RWPE2 (cell line): ENCODE data around the gene C22orf39.

ENCODE experiments used
- ATAC-seq: fragments of 200-7000 bp; cut with Tn5 transposase; 3 replicates; pipeline ENCODE4 v1.9.1; 2021; ENCODE audit warnings: low read depth
- DNase-seq: peaks from one replicate; pipeline ENCODE4 v3.0.0-alpha.2; 2020; ENCODE audit warnings: low spot score
- H3K27ac ChIP-seq: fragments of 450-650 bp; 2 replicates; pipeline ENCODE4 v1.5.1; 2017; ENCODE audit warnings: mild to moderate bottlenecking; ENCODE audit not compliant: poor library complexity, severe bottlenecking
- H3K27me3 ChIP-seq: fragments of 250-450 bp; sonication (Bioruptor Pico); 2 replicates; pipeline ENCODE4 v1.5.1; 2021; ENCODE audit warnings: mild to moderate bottlenecking, moderate library complexity; ENCODE audit not compliant: insufficient read depth, poor library complexity, severe bottlenecking
- H3K36me3 ChIP-seq: fragments of 250-450 bp; sonication (Bioruptor Pico); 2 replicates; pipeline ENCODE4 v1.5.1; 2020; ENCODE audit warnings: low read depth, mild to moderate bottlenecking, moderate library complexity
- H3K4me1 ChIP-seq: fragments of 250-450 bp; sonication (Bioruptor Pico); 2 replicates; pipeline ENCODE4 v1.5.1; 2021; ENCODE audit warnings: mild to moderate bottlenecking, moderate library complexity; ENCODE audit not compliant: insufficient read depth, poor library complexity, severe bottlenecking
- H3K4me3 ChIP-seq: fragments of 250-450 bp; sonication (Bioruptor Pico); 2 replicates; pipeline ENCODE4 v1.5.1; 2021; ENCODE audit warnings: mild to moderate bottlenecking, moderate library complexity; ENCODE audit not compliant: severe bottlenecking
- H3K9me3 ChIP-seq: fragments of 250-450 bp; sonication (Bioruptor Pico); 2 replicates; pipeline ENCODE4 v1.5.1; 2021; ENCODE audit warnings: mild to moderate bottlenecking, moderate library complexity; ENCODE audit not compliant: severe bottlenecking
- CTCF ChIP-seq: fragments of 450-650 bp; IDR thresholded peaks from one replicate; pipeline ENCODE4 v1.5.1; 2017; ENCODE audit warnings: mild to moderate bottlenecking, moderate library complexity; ENCODE audit not compliant: poor library complexity, severe bottlenecking

The C22orf39 gene

DNA sequence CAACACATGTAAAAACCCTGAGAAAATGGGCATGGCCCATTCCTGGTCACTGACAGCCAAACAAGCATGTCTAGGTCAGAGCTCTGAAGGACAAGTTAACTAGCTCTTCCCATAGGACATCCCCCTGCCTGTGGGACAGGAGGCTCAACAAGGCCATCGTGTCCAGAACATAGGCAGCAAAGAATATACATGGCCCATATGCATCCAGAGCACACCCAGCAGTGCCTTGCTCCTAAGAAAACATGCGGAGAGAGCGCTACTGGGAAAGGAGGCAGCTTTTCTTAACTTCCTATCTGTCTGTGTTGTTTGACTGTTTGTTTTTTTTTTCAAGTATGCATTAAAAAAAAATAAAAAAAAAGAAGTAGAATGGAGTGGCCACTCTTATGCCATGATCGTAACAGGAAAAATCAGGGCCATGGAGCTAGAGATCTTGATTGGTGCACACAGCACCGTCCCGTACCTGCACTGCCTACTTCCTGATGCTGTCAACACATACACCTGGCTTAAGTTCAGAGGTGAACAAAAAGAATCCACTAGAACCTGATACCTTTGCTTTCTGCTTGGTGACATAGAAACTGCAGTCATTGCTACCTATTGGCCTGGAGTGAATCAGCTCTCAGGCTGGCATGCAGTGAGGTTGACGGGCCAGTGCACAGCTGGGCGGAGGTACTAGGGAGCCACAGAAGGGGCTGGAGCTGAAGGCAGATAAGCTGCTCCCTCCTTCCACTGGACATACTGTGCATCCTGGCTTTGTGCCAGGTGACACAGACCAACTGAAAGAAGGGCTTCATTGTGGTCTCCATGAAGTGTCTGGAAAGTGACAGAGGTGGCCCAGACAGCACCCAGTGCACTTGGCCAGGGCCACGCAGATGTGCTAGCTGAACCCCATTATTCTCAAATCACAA is 19.6 kb upstream of the C22orf39 start:
- Histone ChIP-seq H3K36me3 (peaks cover 94% of the 10 kb centered on the region), H3K9me3 (no peaks in the 10 kb centered on the region)

DNA sequence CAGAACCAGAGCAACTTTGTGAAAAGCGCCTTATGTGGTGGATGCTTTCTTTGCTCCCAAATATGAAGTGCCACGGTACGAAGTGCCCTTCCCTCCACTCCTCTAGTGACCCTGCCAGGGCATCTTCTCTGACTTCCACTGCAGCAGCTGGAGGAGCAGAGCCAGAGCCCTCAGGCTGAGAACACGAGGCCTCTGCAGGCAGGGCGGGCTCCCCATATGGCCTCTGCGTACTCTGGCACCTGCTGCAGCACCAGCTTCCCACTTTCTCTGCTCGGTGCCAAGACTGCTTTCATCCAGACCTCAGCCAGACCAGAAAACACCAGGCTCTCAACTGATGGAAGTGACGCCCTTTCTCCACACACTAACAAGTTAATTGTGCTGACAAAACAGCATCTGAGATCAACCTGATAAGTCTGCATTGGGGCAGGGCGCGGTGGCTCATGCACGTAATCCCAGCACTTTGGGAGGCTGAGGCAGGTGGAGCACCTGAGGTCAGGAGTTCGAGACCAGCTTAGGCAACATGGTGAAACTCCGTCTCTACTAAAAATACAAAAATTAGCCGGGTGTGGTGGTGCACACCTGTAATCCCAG is 18.7 kb upstream of the C22orf39 start:
- no peaks in the 10 kb centered on the region for H3K27me3 ChIP-seq
- H3K36me3 ChIP-seq, result peaks cover 88% of the 10 kb centered on the region
- H3K9me3 ChIP-seq, result no peaks in the 10 kb centered on the region
- H3K4me3 ChIP-seq, result no peak overlapping the region
- TF ChIP-seq CTCF, result no peak
- no peak overlapping the region for H3K27ac ChIP-seq
- DNase-seq (no peak), ATAC-seq (no peak)
- H3K4me1 ChIP-seq, result no peaks in the 10 kb centered on the region

More for the DNA sequence above, 19.6 kb upstream of the C22orf39 start:
- ATAC-seq (no peak), DNase-seq (no peak)
- no peaks in the 10 kb centered on the region for H3K4me1 ChIP-seq
- no peak overlapping the region for H3K4me3 ChIP-seq
- no peaks in the 10 kb centered on the region for H3K27me3 ChIP-seq
- TF ChIP-seq CTCF, result no peak
- H3K27ac ChIP-seq, result no peak overlapping the region

- Histone ChIP-seq H3K4me3 (no peak overlapping the region), H3K4me1 (no peaks in the 10 kb centered on the region), H3K36me3 (peaks cover 86% of the 10 kb centered on the region)
These were observed 17.5 kb upstream of the C22orf39 start for GRCh38 chr22:19464975-19465374.

GRCh38 chr22:19464546-19464945 is 17.0 kb upstream of the C22orf39 start:
- Histone ChIP-seq H3K27me3 (no peaks in the 10 kb centered on the region), H3K36me3 (peaks cover 82% of the 10 kb centered on the region), H3K9me3 (no peaks in the 10 kb centered on the region), H3K4me1 (no peaks in the 10 kb centered on the region), H3K4me3 (no peak overlapping the region), H3K27ac (no peak overlapping the region)
- TF ChIP-seq CTCF, result no peak
- DNase-seq (no peak), ATAC-seq (no peak)

More at GRCh38 chr22:19464975-19465374, 17.5 kb upstream of the C22orf39 start:
- no peak for DNase-seq
- ATAC-seq, result no peak
- no peaks in the 10 kb centered on the region for H3K27me3 ChIP-seq
- no peaks in the 10 kb centered on the region for H3K9me3 ChIP-seq
- H3K27ac ChIP-seq, result no peak overlapping the region
- TF ChIP-seq CTCF, result no peak
